HCT116 (cell line): ENCODE measurements around the gene OR5C1. TPM values are rescaled to one million over a fixed set of nuclear protein-coding genes. Genes with fewer than 3 reads are reported as not detected.

Experiments
- ATAC-seq: fragments of 200-7000 bp; cut with Tn5 transposase; 2 replicates; pipeline ENCODE4 v1.9.1; 2020; ENCODE audit warnings: mild to moderate bottlenecking, moderate library complexity
- BruUV-seq: library from RNA; stranded (reverse); fragments of 400-500 nt; replicated peaks from 2 replicates; lab custom pipeline; 2021; lab: Mats Ljungman, UMichigan
- CTCF ChIA-PET: fragments of 300-600 bp; sonication (Branson Sonifier 250); formaldehyde crosslinking; loops from one replicate; lab custom pipeline; 2021; ENCODE audit warnings: antibody characterized with exemption; lab: Charles Lee
- POLR2A ChIA-PET: fragments of 300-600, 350-600 bp; sonication (Branson Sonifier 250); formaldehyde crosslinking; loops from one replicate; lab custom pipeline; 2021; ENCODE audit warnings: antibody characterized with exemption; lab: Charles Lee
- RAD21 ChIA-PET, 2 experiments: fragments of 300-600 bp; sonication (Branson Sonifier 250); formaldehyde crosslinking; loops; one replicate each; lab custom pipeline; 2023; ENCODE audit warnings: low total read pairs in 2 of 2; ENCODE audit not compliant: uncharacterized antibody in 2 of 2, unreplicated experiment in 2 of 2, low non-redundant PET in 1 of 2; lab: Charles Lee
- DNase-seq: peaks from one replicate; pipeline ENCODE4 v3.0.0-alpha.2; 2010; ENCODE audit warnings: low read depth, low spot score
- H2AFZ ChIP-seq: fragments of 200-600 bp; shearing (Covaris generic), sonication (generic); 2 replicates; pipeline ENCODE4 v1.6.1; 2017; ENCODE audit warnings: low read depth, mixed run types, mixed read lengths, antibody characterized with exemption, low read length; ENCODE audit not compliant: poor library complexity, severe bottlenecking
- H3K27ac ChIP-seq: 2 replicates; pipeline ENCODE4 v1.5.1; 2012; ENCODE audit warnings: low read depth, low read length
- H3K27me3 ChIP-seq: fragments of 200-600 bp; sonication (generic); 2 replicates; pipeline ENCODE4 v1.6.1; 2016; ENCODE audit warnings: mixed run types, low read length, mixed read lengths; ENCODE audit not compliant: insufficient read depth
- H3K36me3 ChIP-seq, 2 experiments: fragments of 200-500 bp in 1 of 2; fragments of 200-600 bp in 1 of 2; sonication (Bioruptor generic) in 1 of 2; sonication (generic) in 1 of 2; 2 replicates each; pipeline versions ENCODE4 v1.5.1 to v1.6.1; 2014 to 2016; ENCODE audit warnings: low read length in 2 of 2, inconsistent platforms in 1 of 2, mixed read lengths in 1 of 2, mixed run types in 1 of 2; ENCODE audit not compliant: insufficient read depth in 2 of 2, control insufficient read depth in 1 of 2
- H3K4me1 ChIP-seq, 2 experiments: fragments of 200-600 bp in 1 of 2; sonication (generic) in 1 of 2; 2 replicates each; pipeline versions ENCODE4 v1.5.1 to v1.6.1; 2012 to 2017; ENCODE audit warnings: low read length in 2 of 2, inconsistent platforms in 1 of 2, mild to moderate bottlenecking in 1 of 2, mixed read lengths in 1 of 2, mixed run types in 1 of 2, moderate library complexity in 1 of 2; ENCODE audit not compliant: insufficient read depth in 2 of 2, control insufficient read depth in 1 of 2
- H3K4me2 ChIP-seq: fragments of 200-600 bp; sonication (generic); 2 replicates; pipeline ENCODE4 v1.6.1; 2017; ENCODE audit warnings: mixed run types, low read length, mixed read lengths
- H3K4me3 ChIP-seq, 2 experiments: fragments of 200-600 bp in 1 of 2; sonication (generic) in 1 of 2; replicated peaks in 1 of 2; 2 replicates each; pipeline ENCODE4 v1.5.1; 2011 to 2016; ENCODE audit warnings: low read length in 2 of 2, control low read depth in 1 of 2, low read depth in 1 of 2, mild to moderate bottlenecking in 1 of 2, mixed read lengths in 1 of 2, mixed run types in 1 of 2
- H3K79me2 ChIP-seq: fragments of 200-600 bp; sonication (generic); 2 replicates; pipeline ENCODE4 v1.6.1; 2017; ENCODE audit warnings: mild to moderate bottlenecking, mixed run types, low read length, moderate library complexity, mixed read lengths; ENCODE audit not compliant: insufficient read depth
- H3K9ac ChIP-seq: fragments of 200-600 bp; sonication (generic); 2 replicates; pipeline ENCODE4 v1.6.1; 2016; ENCODE audit warnings: low read length, mixed read lengths
- H3K9me2 ChIP-seq: fragments of 200-600 bp; sonication (generic), shearing (Covaris generic); 2 replicates; pipeline ENCODE4 v1.6.1; 2017; ENCODE audit warnings: mixed run types, mild to moderate bottlenecking, moderate library complexity; ENCODE audit not compliant: insufficient read depth
- H3K9me3 ChIP-seq, 2 experiments: fragments of 200-500 bp in 1 of 2; fragments of 200-600 bp in 1 of 2; sonication (Bioruptor generic) in 1 of 2; sonication (generic) in 1 of 2; 2 replicates each; pipeline ENCODE4 v1.6.1; 2014 to 2017; ENCODE audit warnings: low read length in 2 of 2, mixed read lengths in 2 of 2, inconsistent platforms in 1 of 2, low read depth in 1 of 2, mild to moderate bottlenecking in 1 of 2, mixed run types in 1 of 2, moderate library complexity in 1 of 2; ENCODE audit not compliant: control insufficient read depth in 1 of 2, insufficient read depth in 1 of 2
- H4K20me1 ChIP-seq: fragments of 200-600 bp; sonication (generic), shearing (Covaris generic); 2 replicates; pipeline ENCODE4 v1.6.1; 2017; ENCODE audit warnings: mixed run types, mild to moderate bottlenecking, moderate library complexity; ENCODE audit not compliant: insufficient read depth
- ATF3 ChIP-seq: IDR thresholded peaks from 2 replicates; pipeline ENCODE4 v1.6.1; 2012
- CBX3 ChIP-seq: IDR thresholded peaks from 2 replicates; pipeline ENCODE4 v1.6.1; 2012; ENCODE audit warnings: low read depth
- CEBPB ChIP-seq: IDR thresholded peaks from 2 replicates; pipeline ENCODE4 v1.6.1; 2012; ENCODE audit warnings: low read depth
- CTCF ChIP-seq, 3 experiments: fragments of 200-600 bp in 1 of 3; sonication (generic) in 1 of 3; IDR thresholded peaks in 2 of 3; conservative IDR thresholded peaks in 1 of 3; 2 replicates each; pipeline ENCODE4 v1.5.1; 2012 to 2017; ENCODE audit warnings: low read depth in 2 of 3, low read length in 2 of 3, antibody characterized with exemption in 1 of 3, borderline replicate concordance in 1 of 3, control low read depth in 1 of 3, mild to moderate bottlenecking in 1 of 3, mixed read lengths in 1 of 3, mixed run types in 1 of 3, moderate library complexity in 1 of 3; ENCODE audit not compliant: insufficient read depth in 1 of 3
- EGR1 ChIP-seq: IDR thresholded peaks from 2 replicates; pipeline ENCODE4 v1.6.1; 2012; ENCODE audit warnings: low read depth
- EZH2 ChIP-seq: fragments of 200-600 bp; sonication (generic); IDR thresholded peaks from 2 replicates; pipeline ENCODE4 v1.6.1; 2017; ENCODE audit warnings: antibody characterized with exemption, mixed run types
- EZH2phosphoT487 ChIP-seq: fragments of 200-600 bp; IDR thresholded peaks from 2 replicates; pipeline ENCODE4 v1.6.1; 2018; ENCODE audit warnings: antibody characterized with exemption, borderline replicate concordance
- FOSL1 ChIP-seq: IDR thresholded peaks from 2 replicates; pipeline ENCODE4 v1.6.1; 2012; ENCODE audit warnings: low read depth
- JUND ChIP-seq: IDR thresholded peaks from 2 replicates; pipeline ENCODE4 v1.6.1; 2012
- MAX ChIP-seq: IDR thresholded peaks from 2 replicates; pipeline ENCODE4 v1.6.1; 2012
- RAD21 ChIP-seq: IDR thresholded peaks from 2 replicates; pipeline ENCODE4 v1.6.1; 2012; ENCODE audit warnings: low read depth, mild to moderate bottlenecking
- REST ChIP-seq: IDR thresholded peaks from 2 replicates; pipeline ENCODE4 v1.6.1; 2012; ENCODE audit warnings: low read depth
- SIN3A ChIP-seq: IDR thresholded peaks from 2 replicates; pipeline ENCODE4 v1.6.1; 2012; ENCODE audit warnings: low read depth
- SP1 ChIP-seq: IDR thresholded peaks from 2 replicates; pipeline ENCODE4 v1.6.1; 2012; ENCODE audit warnings: low read depth
- SRF ChIP-seq: IDR thresholded peaks from 2 replicates; pipeline ENCODE4 v1.6.1; 2012; ENCODE audit warnings: low read depth
- TCF7L2 ChIP-seq: IDR thresholded peaks from 2 replicates; pipeline ENCODE4 v1.7.0; 2011; ENCODE audit warnings: borderline replicate concordance, inconsistent platforms; ENCODE audit not compliant: insufficient read depth, insufficient read length; ENCODE audit errors: extremely low read depth
- YY1 ChIP-seq: IDR thresholded peaks from 2 replicates; pipeline ENCODE4 v1.6.1; 2011; ENCODE audit warnings: low read length, low read depth, moderate library complexity, mild to moderate bottlenecking; ENCODE audit not compliant: insufficient replicate concordance; ENCODE audit errors: extremely low read depth
- ZFX ChIP-seq: fragments of 450-650 bp; IDR thresholded peaks from 2 replicates; pipeline ENCODE4 v1.6.1; 2017
- intact Hi-C: fragments of 100-400 bp; cut with micrococcal nuclease; formaldehyde crosslinking; loops from 2 replicates; pipeline ENCODE4 v1.10.0; 2022
- total RNA-seq: library from RNA; stranded (reverse); gene quantifications from one replicate; pipeline ENCODE4 v1.2.1, GENCODE V29; 2021; ENCODE audit not compliant: unreplicated experiment

OR5C1 gene
- total RNA-seq, 1 experiment from 2014 or later = not detected

GRCh38 chr9:122779181-122779580 lies 9.6 kb upstream of the OR5C1 start:
- Histone ChIP-seq H3K4me3 (no peak overlapping the region), H2AFZ (no peak overlapping the region), H3K4me1 (peaks cover 0 to 17% of the 10 kb centered on the region in 2 experiments; a peak in 2 of 4 replicates), H3K27ac (no peak overlapping the region), H3K9me3 (no peaks in the 10 kb centered on the region), H3K79me2 (no peaks in the 10 kb centered on the region), H3K36me3 (no peaks in the 10 kb centered on the region), H3K9me2 (no peaks in the 10 kb centered on the region), H4K20me1 (no peaks in the 10 kb centered on the region), H3K27me3 (no peaks in the 10 kb centered on the region), H3K9ac (no peak overlapping the region), H3K4me2 (no peak overlapping the region)
- DNase-seq (no peak), ATAC-seq (no peak)
- ChIA-PET POLR2A (no interaction called here), RAD21 (no interaction called here), CTCF (interaction anchor here (1.6 kb wide), 1 partner anchor 281 kb away, joined by 4 read pairs; no protein-coding TSS in a partner anchor)
- intact Hi-C loops = no loop called here
- no peak for TF ChIP-seq CEBPB
- no peak for TF ChIP-seq JUND
- no peak for TF ChIP-seq CBX3
- no peak for TF ChIP-seq SP1
- TF ChIP-seq RAD21 = no peak
- no peak for TF ChIP-seq FOSL1
- no peak for TF ChIP-seq ZFX
- no peak for TF ChIP-seq SRF
- TF ChIP-seq SIN3A = no peak
- TF ChIP-seq MAX = no peak
- TF ChIP-seq EZH2 = no peak
- TF ChIP-seq TCF7L2 = no peak
- no peak for TF ChIP-seq CTCF (IDR thresholded peaks at IDR 0.05 in 2 of 3, conservative IDR thresholded peaks at IDR 0.05 in 1 of 3; ENCODE audit: borderline replicate concordance in 1 of 3, insufficient read depth in 1 of 3, low read depth in 2 of 3, low read length in 2 of 3)
- no peak for TF ChIP-seq ATF3
- TF ChIP-seq EGR1 = no peak
- no peak for TF ChIP-seq REST
- no peak for TF ChIP-seq EZH2phosphoT487
- no peak for TF ChIP-seq YY1
- no TSS peak for BruUV-seq
